Activated CD8-positive, alpha-beta memory T cell treated with anti-CD3 and anti-CD28 coated beads, Interleukin-2, amount 50 U/mL, for 24 hours (primary cell): ENCODE results near the gene METTL23.
"Not testable (repeated sequence)": the region's sequence is repeated elsewhere in the genome, so short reads cannot be mapped to it uniquely, and the experiment has no call there.

Experiments
- DNase-seq: peaks from one replicate; pipeline ENCODE4 v3.0.0-alpha.2; 2020; ENCODE audit errors: extremely low read depth

METTL23 gene

GRCh38 chr17:76734080-76734840, 7.6 kb downstream of the METTL23 start:
- DNase-seq = no peak

- DNase-seq = no peak
Observed at GRCh38 chr17:76735006-76735405, 8.4 kb downstream of the METTL23 start.

- DNase-seq = no peak
Observed at GRCh38 chr17:76735586-76736348, 9.1 kb downstream of the METTL23 start.

- DNase-seq = no peak
Observed at GRCh38 chr17:76736349-76737081, 9.9 kb downstream of the METTL23 start.

- peak; percentile 93 for DNase-seq
Observed at GRCh38 chr17:76737082-76737675, 10.5 kb downstream of the METTL23 start, which contains the start of gene SRSF2. Gene SRSF2, minus strand, starts transcription at chr17:76737331. Its CDS starts 171 bp downstream, at chr17:76737160.

- DNase-seq = peak; percentile 82
Observed at GRCh38 chr17:76737676-76738467, 11.2 kb downstream of the METTL23 start, which contains the start of gene MFSD11. Gene MFSD11, plus strand, starts transcription at chr17:76738119. Its CDS starts 234 bp downstream, at chr17:76738353.

- DNase-seq = no peak
Observed at GRCh38 chr17:76738468-76738850, 11.8 kb downstream of the METTL23 start.

- DNase-seq = not testable (repeated sequence)
Observed at GRCh38 chr17:76739568-76740115, 13.0 kb downstream of the METTL23 start.

- DNase-seq = no peak
Observed at GRCh38 chr17:76740329-76741118, 13.9 kb downstream of the METTL23 start.

GRCh38 chr17:76742958-76743357, 16.3 kb downstream of the METTL23 start:
- no peak for DNase-seq

- DNase-seq = no peak
Observed at GRCh38 chr17:76744747-76745146, 18.1 kb downstream of the METTL23 start.

- not testable (repeated sequence) for DNase-seq
Observed at GRCh38 chr17:76745785-76746184, 19.1 kb downstream of the METTL23 start.

- no peak for DNase-seq
Observed at GRCh38 chr17:76747716-76748363, 21.2 kb downstream of the METTL23 start.

- DNase-seq = no peak
Observed at GRCh38 chr17:76748657-76749056, 22.0 kb downstream of the METTL23 start.

- DNase-seq = no peak
Observed at GRCh38 chr17:76751416-76751993, 24.9 kb downstream of the METTL23 start.

GRCh38 chr17:76752006-76752405, 25.4 kb downstream of the METTL23 start:
- no peak for DNase-seq

GRCh38 chr17:76753061-76753961, 26.7 kb downstream of the METTL23 start:
- no peak for DNase-seq

- DNase-seq = no peak
Observed at GRCh38 chr17:76755285-76755684, 28.6 kb downstream of the METTL23 start.
